ENCODE measurements around the gene ALPK1. TPM values are rescaled to one million over a fixed set of nuclear protein-coding genes. Genes with fewer than 3 reads are reported as not detected.

Gene ALPK1
- total and polyA plus RNA-seq, 2 experiments from 2014 or later, result 0.10 to 0.49 TPM

DNA sequence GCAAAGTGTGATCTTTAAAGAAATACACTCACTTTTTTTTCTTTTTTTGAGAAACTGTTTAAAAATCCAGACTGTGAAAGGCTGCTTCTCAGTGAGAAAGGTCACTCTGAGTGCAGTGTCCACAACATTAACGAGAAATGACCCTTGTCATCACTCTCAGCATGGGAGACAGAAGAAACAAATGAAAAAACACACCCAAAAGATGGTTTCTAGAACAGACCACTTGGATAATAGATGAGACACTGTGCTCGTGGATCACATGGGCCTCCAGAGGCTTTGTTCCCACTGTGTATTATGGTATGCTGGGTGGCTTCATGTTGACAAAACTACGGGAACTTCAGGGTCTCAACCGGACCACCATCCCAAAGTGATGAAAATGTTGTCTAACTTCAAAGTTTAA, 153.9 kb downstream of the ALPK1 start (continued):
- TF ChIP-seq, protein P1, sequence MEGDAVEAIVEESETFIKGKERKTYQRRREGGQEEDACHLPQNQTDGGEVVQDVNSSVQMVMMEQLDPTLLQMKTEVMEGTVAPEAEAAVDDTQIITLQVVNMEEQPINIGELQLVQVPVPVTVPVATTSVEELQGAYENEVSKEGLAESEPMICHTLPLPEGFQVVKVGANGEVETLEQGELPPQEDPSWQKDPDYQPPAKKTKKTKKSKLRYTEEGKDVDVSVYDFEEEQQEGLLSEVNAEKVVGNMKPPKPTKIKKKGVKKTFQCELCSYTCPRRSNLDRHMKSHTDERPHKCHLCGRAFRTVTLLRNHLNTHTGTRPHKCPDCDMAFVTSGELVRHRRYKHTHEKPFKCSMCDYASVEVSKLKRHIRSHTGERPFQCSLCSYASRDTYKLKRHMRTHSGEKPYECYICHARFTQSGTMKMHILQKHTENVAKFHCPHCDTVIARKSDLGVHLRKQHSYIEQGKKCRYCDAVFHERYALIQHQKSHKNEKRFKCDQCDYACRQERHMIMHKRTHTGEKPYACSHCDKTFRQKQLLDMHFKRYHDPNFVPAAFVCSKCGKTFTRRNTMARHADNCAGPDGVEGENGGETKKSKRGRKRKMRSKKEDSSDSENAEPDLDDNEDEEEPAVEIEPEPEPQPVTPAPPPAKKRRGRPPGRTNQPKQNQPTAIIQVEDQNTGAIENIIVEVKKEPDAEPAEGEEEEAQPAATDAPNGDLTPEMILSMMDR (conservative IDR thresholded peaks at IDR 0.05; ENCODE audit: low read depth in 2 of 2), result no peak
- TF ChIP-seq STAT1 (IDR thresholded peaks at IDR 0.05; ENCODE audit: unreplicated experiment) (no peak), ZNF114 (CRISPR knock-in tag; IDR thresholded peaks at IDR 0.05) (no peak), EZH2phosphoT487 (IDR thresholded peaks at IDR 0.05; ENCODE audit: unreplicated experiment) (no peak), ETS1 (IDR thresholded peaks at IDR 0.05) (no peak)

DNA sequence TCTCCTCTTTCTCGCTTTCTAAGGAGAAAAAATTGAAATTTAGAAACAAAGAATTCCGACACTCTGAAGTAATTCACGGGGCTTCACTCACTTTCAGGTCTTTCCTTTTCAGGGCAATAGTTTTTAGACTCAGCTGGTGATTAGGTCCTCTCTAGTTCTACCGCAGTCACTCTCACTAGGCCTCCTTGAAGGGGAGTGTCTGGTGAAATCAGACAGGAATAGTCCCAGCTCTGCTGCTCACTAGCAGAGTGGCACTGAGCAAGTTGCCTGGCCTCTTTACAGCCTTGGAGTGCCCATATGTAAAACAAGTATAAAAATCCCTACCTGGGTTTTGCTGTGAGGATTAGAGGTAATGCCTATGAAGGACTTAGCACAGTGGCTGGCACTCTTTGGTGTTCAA, 154.7 kb downstream of the ALPK1 start:
- TF ChIP-seq ZNF462 (CRISPR knock-in tag; IDR thresholded peaks at IDR 0.05) (no peak), REST (IDR thresholded peaks at IDR 0.05; ENCODE audit: unreplicated experiment) (no peak), CREB1 (CRISPR knock-in tag; IDR thresholded peaks at IDR 0.05; ENCODE audit: low read depth) (no peak), ZNF331 (CRISPR knock-in tag; IDR thresholded peaks at IDR 0.05; ENCODE audit: low read depth) (no peak)
- TF ChIP-seq, protein P1 (conservative IDR thresholded peaks at IDR 0.05; ENCODE audit: low read depth in 2 of 2), result no peak
- peaks cover 28% of the 10 kb centered on the region for H3K4me1 ChIP-seq (ENCODE audit: insufficient read depth)
- H3K4me3 Mint-ChIP-seq, result no peak overlapping the region
- 0 out of 2 replicates have a peak overlapping the region, but pooled peaks have one; percentile 12 for H3K4me2 ChIP-seq
- H3F3A ChIP-seq (replicated peaks; ENCODE audit: low read depth), result no peaks in the 10 kb centered on the region
- H4K20me1 ChIP-seq (replicated peaks; ENCODE audit: insufficient read depth), result no peaks in the 10 kb centered on the region
- no peaks in the 10 kb centered on the region for H3K79me2 ChIP-seq (replicated peaks; ENCODE audit: insufficient read depth)
- no peaks in the 10 kb centered on the region for H3K9me3 Mint-ChIP-seq
- no peak overlapping the region for H3K27ac Mint-ChIP-seq
- H3K36me3 Mint-ChIP-seq (ENCODE audit: low read depth), result no peaks in the 10 kb centered on the region
- ATAC-seq (peak; percentile 64), DNase-seq (ENCODE audit: low spot score) (no peak)
- H3K9me2 ChIP-seq (ENCODE audit: insufficient read depth), result no peaks in the 10 kb centered on the region; the same call in 1 of the 2 replicates
- no peaks in the 10 kb centered on the region for H3K27me3 ChIP-seq (ENCODE audit: insufficient read depth)
- peaks cover 1% of the 10 kb centered on the region for H3K27me3 Mint-ChIP-seq (ENCODE audit: insufficient read depth, low read depth, poor library complexity)
- peak overlapping the region; percentile 72; the same call in 1 of the 2 replicates for H2AFZ ChIP-seq
- H3K4me3 ChIP-seq, result no peak overlapping the region
- no peaks in the 10 kb centered on the region for H3K36me3 ChIP-seq (ENCODE audit: insufficient read depth)
- H3K4me1 Mint-ChIP-seq, result peaks cover 24% of the 10 kb centered on the region
- H3K27ac ChIP-seq (ENCODE audit: low read depth), result no peak overlapping the region

Measured in GM23338 (cell line).